T-cell (primary cell): ENCODE measurements around the gene GLCE. TPM values are rescaled to one million over a fixed set of nuclear protein-coding genes. Genes with fewer than 3 reads are reported as not detected.
"Not testable (repeated sequence)": the region's sequence is repeated elsewhere in the genome, so short reads cannot be mapped to it uniquely, and the experiment has no call there.

Source experiments
- ATAC-seq, 4 experiments: fragments of 200-7000 bp in 3 of 4; fragments of 150-1000 bp in 1 of 4; cut with Tn5 transposase; replicated peaks in 1 of 4; 1 replicate in 3 of 4; 2 replicates in 1 of 4; pipeline ENCODE4 v1.10.0; 2021; ENCODE audit warnings: moderate library complexity in 3 of 4, mild to moderate bottlenecking in 2 of 4, moderate number of reproducible peaks in 1 of 4
- CTCF ChIA-PET, 2 donors: fragments of 300-600 bp; sonication (Branson Sonifier 250); formaldehyde crosslinking; loops; one replicate each; lab custom pipeline; 2022; ENCODE audit warnings: antibody characterized with exemption in 2 of 2; lab: Charles Lee
- POLR2A ChIA-PET, 2 donors: fragments of 300-600 bp; sonication (Branson Sonifier 250); formaldehyde crosslinking; loops; one replicate each; lab custom pipeline; 2022; ENCODE audit warnings: antibody characterized with exemption in 2 of 2; lab: Charles Lee
- DNase-seq, 35 experiments: peaks; one replicate each; pipeline versions ENCODE4 v3.0.0 to v3.0.0-alpha.2; 2013 to 2023
- H3K27ac ChIP-seq: one replicate; pipeline ENCODE4 v1.5.1; 2013; ENCODE audit warnings: low read length
- H3K27me3 ChIP-seq, 2 experiments: replicated peaks in 1 of 2; 1 replicate in 1 of 2; 2 replicates in 1 of 2; pipeline versions ENCODE4 v1.6.1 to v1.7.0; 2013; ENCODE audit warnings: low read length in 1 of 2, mixed read lengths in 1 of 2; ENCODE audit not compliant: control insufficient read depth in 2 of 2, insufficient read depth in 2 of 2; ENCODE audit errors: extremely low read depth in 1 of 2
- H3K36me3 ChIP-seq, 2 donors: 1 replicate in 1 of 2; 2 replicates in 1 of 2; pipeline versions ENCODE4 v1.6.1 to v1.7.0; 2013; ENCODE audit warnings: low read length in 1 of 2; ENCODE audit not compliant: control insufficient read depth in 2 of 2, insufficient read depth in 1 of 2; ENCODE audit errors: extremely low read depth in 1 of 2
- H3K4me1 ChIP-seq, 2 experiments: 1 replicate in 1 of 2; 2 replicates in 1 of 2; pipeline versions ENCODE4 v1.6.1 to v1.7.0; 2013; ENCODE audit warnings: low read length in 2 of 2, mixed read lengths in 1 of 2; ENCODE audit not compliant: insufficient read depth in 2 of 2, control insufficient read depth in 1 of 2; ENCODE audit errors: extremely low read depth in 1 of 2
- H3K4me3 ChIP-seq, 2 donors: 1 replicate in 1 of 2; 2 replicates in 1 of 2; pipeline versions ENCODE4 v1.5.1 to v1.7.0; 2013; ENCODE audit warnings: mild to moderate bottlenecking in 2 of 2, low read length in 1 of 2, moderate library complexity in 1 of 2; ENCODE audit not compliant: control insufficient read depth in 1 of 2; ENCODE audit errors: extremely low read depth in 1 of 2
- H3K9me3 ChIP-seq: 2 replicates; pipeline ENCODE4 v1.7.0; 2013
- H3K27ac Mint-ChIP-seq, 2 donors: one replicate each; pipeline ENCODE4 v1.8.0; 2020 to 2021; ENCODE audit warnings: mild to moderate bottlenecking in 2 of 2, mixed read lengths in 2 of 2
- H3K27me3 Mint-ChIP-seq, 2 donors: one replicate each; pipeline ENCODE4 v1.8.0; 2021 to 2022; ENCODE audit warnings: mixed read lengths in 2 of 2
- H3K36me3 Mint-ChIP-seq: one replicate; pipeline ENCODE4 v1.8.0; 2021; ENCODE audit warnings: mixed read lengths
- H3K4me1 Mint-ChIP-seq, 3 donors: one replicate each; pipeline ENCODE4 v1.8.0; 2020 to 2022; ENCODE audit warnings: mixed read lengths in 3 of 3, mild to moderate bottlenecking in 1 of 3
- H3K4me3 Mint-ChIP-seq, 3 donors: one replicate each; pipeline ENCODE4 v1.8.0; 2020 to 2022; ENCODE audit warnings: mild to moderate bottlenecking in 3 of 3, mixed read lengths in 3 of 3, moderate library complexity in 3 of 3
- H3K9me3 Mint-ChIP-seq, 3 donors: one replicate each; pipeline ENCODE4 v1.8.0; 2020 to 2022; ENCODE audit warnings: mixed read lengths in 3 of 3
- WGBS: methylation state at CpG from one replicate; pipeline ENCODE4 v1.1.5; 2013; ENCODE audit warnings: missing lambda C conversion rate; ENCODE audit not compliant: insufficient coverage; 5-methylcytosine and 5-hydroxymethylcytosine counted together
- total RNA-seq, 35 experiments: library from RNA in 6 of 35; stranded (reverse) in 6 of 35; fragments of 120-200 nt in 1 of 35; gene quantifications; one replicate each; pipeline versions ENCODE4 v1.2.1 to v1.2.4 and lab custom pipeline; 2013 to 2026

Gene GLCE
- total RNA-seq, 5 donors from 2014 or later (not counting 1 experiment from before 2014, with no cell fraction given), result 5.1 to 6.6 (median 5.5) TPM

DNA sequence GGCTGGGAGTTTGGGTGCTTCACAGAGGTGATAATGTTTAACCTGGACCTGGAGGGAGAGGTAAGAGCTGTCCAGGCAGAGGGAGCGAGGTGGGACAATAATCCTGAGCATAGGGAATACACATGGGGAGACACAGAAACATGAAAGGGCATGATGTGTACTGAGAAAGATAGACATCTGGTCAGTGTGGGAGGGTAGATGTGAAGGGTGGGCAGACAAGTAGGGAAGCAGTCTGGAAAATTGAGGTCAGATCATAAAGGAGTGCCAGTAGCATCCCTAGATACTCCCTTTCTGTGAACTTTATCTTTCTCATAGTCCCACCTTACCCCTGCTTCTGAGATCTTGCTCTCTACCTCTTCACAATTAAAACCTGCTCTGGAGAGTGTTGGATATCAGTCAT, 12.0 kb upstream of the GLCE start:
- POLR2A ChIA-PET, result no interaction called here
- no peak for ATAC-seq
- no peak overlapping the region for H3K27ac Mint-ChIP-seq

GRCh38 chr15:69149163-69149562, 11.3 kb upstream of the GLCE start:
- H3K9me3 Mint-ChIP-seq, result no peaks in the 10 kb centered on the region
- no peak overlapping the region for H3K4me3 Mint-ChIP-seq
- ChIA-PET CTCF (no interaction called here), POLR2A (interaction anchor here in 1 of 2 donors (0.7 kb wide), 1 partner anchor 48 kb away, joined by 4 read pairs; no protein-coding TSS in a partner anchor)
- no peaks in the 10 kb centered on the region for H3K36me3 ChIP-seq
- no peak overlapping the region for H3K4me3 ChIP-seq
- no peaks in the 10 kb centered on the region for H3K4me1 ChIP-seq
- DNase-seq, result no peak
- no peak overlapping the region for H3K27ac ChIP-seq
- H3K27me3 ChIP-seq, result peaks cover 3 to 15% of the 10 kb centered on the region in 2 experiments
- H3K27ac Mint-ChIP-seq, result no peak overlapping the region
- ATAC-seq, result no peak
- H3K4me1 Mint-ChIP-seq, result no peaks in the 10 kb centered on the region
- peaks cover 57 to 69% of the 10 kb centered on the region in 2 donors for H3K27me3 Mint-ChIP-seq
- WGBS, result no CpG with 5 or more reads among the region's 2 CpGs
- no peaks in the 10 kb centered on the region for H3K9me3 ChIP-seq
- H3K36me3 Mint-ChIP-seq, result no peaks in the 10 kb centered on the region

More for the DNA sequence above, 12.0 kb upstream of the GLCE start:
- Histone ChIP-seq H3K27me3 (peaks cover 3 to 15% of the 10 kb centered on the region in 2 experiments), H3K27ac (no peak overlapping the region), H3K4me3 (no peak overlapping the region), H3K4me1 (no peaks in the 10 kb centered on the region), H3K9me3 (no peaks in the 10 kb centered on the region), H3K36me3 (no peaks in the 10 kb centered on the region)
- WGBS, result no CpG with 5 or more reads among the region's 1 CpG
- CTCF ChIA-PET, result no interaction called here
- Mint-ChIP-seq H3K36me3 (no peaks in the 10 kb centered on the region), H3K4me3 (no peak overlapping the region), H3K27me3 (peaks cover 58 to 69% of the 10 kb centered on the region in 2 donors), H3K9me3 (no peaks in the 10 kb centered on the region), H3K4me1 (no peaks in the 10 kb centered on the region)
- DNase-seq, result no peak

GRCh38 chr15:69149803-69150202, 10.6 kb upstream of the GLCE start:
- peaks cover 3 to 10% of the 10 kb centered on the region in 2 experiments for H3K27me3 ChIP-seq
- Mint-ChIP-seq H3K27ac (no peak overlapping the region), H3K9me3 (no peaks in the 10 kb centered on the region), H3K4me3 (no peak overlapping the region), H3K36me3 (no peaks in the 10 kb centered on the region), H3K4me1 (no peaks in the 10 kb centered on the region), H3K27me3 (peaks cover 61 to 75% of the 10 kb centered on the region in 2 donors)
- WGBS, result 91% methylated on average over 1 of the region's 2 CpGs
- no peak overlapping the region for H3K4me3 ChIP-seq
- POLR2A ChIA-PET, result no interaction called here
- no peak overlapping the region for H3K27ac ChIP-seq
- no peaks in the 10 kb centered on the region for H3K4me1 ChIP-seq
- DNase-seq (no peak), ATAC-seq (no peak)
- no peaks in the 10 kb centered on the region for H3K36me3 ChIP-seq
- no peaks in the 10 kb centered on the region for H3K9me3 ChIP-seq
- CTCF ChIA-PET, result no interaction called here

- no peak overlapping the region for H3K4me3 Mint-ChIP-seq
- DNase-seq (no peak), ATAC-seq (no peak)
- Histone ChIP-seq H3K4me1 (no peaks in the 10 kb centered on the region), H3K27me3 (peaks cover 3 to 10% of the 10 kb centered on the region in 2 experiments), H3K27ac (no peak overlapping the region), H3K36me3 (no peaks in the 10 kb centered on the region), H3K4me3 (no peak overlapping the region), H3K9me3 (no peaks in the 10 kb centered on the region)
- WGBS, result 80% methylated on average over 1 of the region's 3 CpGs
- H3K27ac Mint-ChIP-seq, result no peak overlapping the region
- ChIA-PET POLR2A (no interaction called here), CTCF (no interaction called here)
- H3K4me1 Mint-ChIP-seq, result no peaks in the 10 kb centered on the region
- H3K27me3 Mint-ChIP-seq, result peaks cover 60 to 76% of the 10 kb centered on the region in 2 donors
- H3K36me3 Mint-ChIP-seq, result no peaks in the 10 kb centered on the region
- H3K9me3 Mint-ChIP-seq, result no peaks in the 10 kb centered on the region
These were observed 10.1 kb upstream of the GLCE start for GRCh38 chr15:69150336-69150735.

DNA sequence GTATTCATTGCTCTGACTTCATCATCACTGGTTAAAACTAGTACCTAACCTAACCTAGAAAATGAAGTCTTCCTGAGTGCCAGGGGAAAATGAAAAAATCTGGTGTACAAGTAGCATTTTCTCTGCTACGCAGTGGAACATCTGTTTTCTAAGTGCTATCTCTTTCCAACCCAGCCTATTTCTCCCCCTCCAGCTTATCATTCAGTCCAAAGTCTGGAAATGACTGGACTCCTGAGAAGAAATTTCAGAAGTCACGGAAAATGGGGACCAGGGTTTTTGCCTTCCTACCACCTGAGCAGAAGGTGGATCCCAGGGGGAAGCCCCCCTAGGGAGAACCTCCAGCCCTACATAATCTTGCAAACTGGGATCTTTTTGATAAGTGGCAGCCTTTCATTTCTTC, 9.6 kb upstream of the GLCE start:
- Histone ChIP-seq H3K4me1 (no peaks in the 10 kb centered on the region), H3K36me3 (no peaks in the 10 kb centered on the region), H3K27ac (no peak overlapping the region), H3K4me3 (no peak overlapping the region), H3K9me3 (no peaks in the 10 kb centered on the region), H3K27me3 (peaks cover 2 to 10% of the 10 kb centered on the region in 2 experiments)
- H3K27me3 Mint-ChIP-seq, result peaks cover 58 to 75% of the 10 kb centered on the region in 2 donors
- ChIA-PET POLR2A (no interaction called here), CTCF (no interaction called here)
- 70% methylated on average over 1 of the region's 2 CpGs for WGBS
- no peak overlapping the region for H3K27ac Mint-ChIP-seq
- H3K4me1 Mint-ChIP-seq, result no peaks in the 10 kb centered on the region
- DNase-seq (no peak), ATAC-seq (no peak)
- H3K4me3 Mint-ChIP-seq, result no peak overlapping the region
- H3K36me3 Mint-ChIP-seq, result no peaks in the 10 kb centered on the region
- no peaks in the 10 kb centered on the region for H3K9me3 Mint-ChIP-seq

- H3K36me3 ChIP-seq, result no peaks in the 10 kb centered on the region
- no peaks in the 10 kb centered on the region for H3K4me1 ChIP-seq
- no peak overlapping the region for H3K27ac ChIP-seq
- Mint-ChIP-seq H3K4me1 (no peaks in the 10 kb centered on the region), H3K27me3 (peaks cover 47 to 65% of the 10 kb centered on the region in 2 donors), H3K9me3 (no peaks in the 10 kb centered on the region), H3K36me3 (no peaks in the 10 kb centered on the region), H3K4me3 (no peak overlapping the region), H3K27ac (no peak overlapping the region)
- H3K27me3 ChIP-seq, result peaks cover 0 to 12% of the 10 kb centered on the region in 2 experiments
- no peak overlapping the region for H3K4me3 ChIP-seq
- H3K9me3 ChIP-seq, result no peaks in the 10 kb centered on the region
- ChIA-PET POLR2A (no interaction called here), CTCF (no interaction called here)
- no CpG with 5 or more reads among the region's 2 CpGs for WGBS
- DNase-seq (no peak), ATAC-seq (no peak)
These were observed 7.4 kb upstream of the GLCE start for GRCh38 chr15:69153046-69153445.

DNA sequence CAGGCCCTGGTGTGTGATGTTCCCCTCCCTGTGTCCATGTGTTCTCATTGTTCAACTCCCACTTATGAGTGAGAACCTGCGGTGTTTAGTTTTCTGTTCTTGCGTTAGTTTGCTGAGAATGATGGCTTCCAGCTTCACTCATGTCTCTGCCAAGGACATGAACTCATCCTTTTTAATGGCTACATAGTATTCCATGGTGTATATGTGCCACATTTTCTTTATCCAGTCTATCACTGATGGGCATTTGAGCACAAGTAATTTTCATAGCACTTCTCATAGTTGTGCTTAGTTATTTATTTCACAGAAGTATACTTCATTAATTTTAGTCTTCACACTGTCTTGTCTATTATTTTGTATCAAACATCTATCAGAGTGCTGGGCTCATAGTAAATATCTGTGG, 6.8 kb upstream of the GLCE start:
- H3K27me3 Mint-ChIP-seq, result peaks cover 42 to 59% of the 10 kb centered on the region in 2 donors

More for the DNA sequence above, 6.8 kb upstream of the GLCE start:
- H3K36me3 ChIP-seq, POLR2A ChIA-PET, H3K27me3 ChIP-seq, H3K9me3 ChIP-seq, H3K27ac Mint-ChIP-seq, H3K9me3 Mint-ChIP-seq, H3K4me1 Mint-ChIP-seq, H3K36me3 Mint-ChIP-seq, ATAC-seq, DNase-seq, H3K4me3 ChIP-seq, H3K4me1 ChIP-seq, H3K27ac ChIP-seq, H3K4me3 Mint-ChIP-seq, CTCF ChIA-PET: not testable (repeated sequence)
- WGBS, result no CpG with 5 or more reads among the region's 2 CpGs
